Measurements from ENCODE around the gene DEPDC1. TPM values are rescaled to one million over a fixed set of nuclear protein-coding genes. Genes with fewer than 3 reads are reported as not detected.

Gene DEPDC1
- total RNA-seq, 2 experiments from 2014 or later, result 16.5 to 17.8 TPM

Other genes starting within 250 kb of the DEPDC1 start
- not detected for gene RPE65, start 47.1 kb downstream of the DEPDC1 start, total RNA-seq

Measured in activated naive CD8-positive, alpha-beta T cell treated with anti-CD3 and anti-CD28 coated beads, Interleukin-2, amount 10 ng/mL, durations not matched to agents 7 days and 5 days (primary cell).